Skeletal muscle tissue (tissue), 4 donors: ENCODE data around the gene IGSF6. TPM values are rescaled to one million over a fixed set of nuclear protein-coding genes. Genes with fewer than 3 reads are reported as not detected.
"Not testable (repeated sequence)": the region's sequence is repeated elsewhere in the genome, so short reads cannot be mapped to it uniquely, and the experiment has no call there.

Experiments used
- H3K27ac ChIP-seq: one replicate; pipeline ENCODE4 v1.7.0; 2013; ENCODE audit warnings: mild to moderate bottlenecking, low read depth, low read length, inconsistent platforms
- H3K27me3 ChIP-seq, 3 donors: one replicate each; pipeline ENCODE4 v1.7.0; 2013; ENCODE audit warnings: low read length in 3 of 3; ENCODE audit not compliant: control insufficient read depth in 3 of 3, insufficient read depth in 3 of 3
- H3K36me3 ChIP-seq, 3 donors: one replicate each; pipeline ENCODE4 v1.7.0; 2013; ENCODE audit warnings: low read length in 3 of 3; ENCODE audit not compliant: control insufficient read depth in 3 of 3, insufficient read depth in 3 of 3
- H3K4me1 ChIP-seq, 3 donors: one replicate each; pipeline ENCODE4 v1.7.0; 2013; ENCODE audit warnings: low read length in 3 of 3, mild to moderate bottlenecking in 3 of 3; ENCODE audit not compliant: control insufficient read depth in 3 of 3, insufficient read depth in 3 of 3
- H3K4me3 ChIP-seq, 3 donors: one replicate each; pipeline ENCODE4 v1.7.0; 2013; ENCODE audit warnings: low read length in 3 of 3
- H3K9ac ChIP-seq, 3 donors: one replicate each; pipeline ENCODE4 v1.7.0; 2013; ENCODE audit warnings: low read length in 3 of 3, mild to moderate bottlenecking in 3 of 3, moderate library complexity in 2 of 3, low read depth in 1 of 3
- H3K9me3 ChIP-seq, 3 donors: one replicate each; pipeline ENCODE4 v1.7.0; 2013; ENCODE audit warnings: low read length in 3 of 3; ENCODE audit not compliant: control insufficient read depth in 3 of 3
- total RNA-seq: library from RNA; depleted of rRNA; stranded (reverse); fragments of >200 nt; gene quantifications from one replicate; pipeline ENCODE4 v1.2.3, GENCODE V29; 2014
- donor health status: Osteomylitis.

IGSF6 gene
- total RNA-seq, 1 donor from 2014 or later = 3.1 TPM

- Histone ChIP-seq H3K36me3 (peaks cover 3 to 8% (median 5%) of the 10 kb centered on the region in 3 donors), H3K27me3 (no peaks in the 10 kb centered on the region), H3K27ac (no peak overlapping the region), H3K4me3 (no peak overlapping the region), H3K4me1 (peaks cover 0 to 3% (median 2%) of the 10 kb centered on the region in 3 donors), H3K9me3 (no peaks in the 10 kb centered on the region), H3K9ac (no peak overlapping the region)
Observed at GRCh38 chr16:21654881-21655280, 2.5 kb upstream of the IGSF6 start.

- H3K9me3 ChIP-seq = no peaks in the 10 kb centered on the region
- peaks cover 3 to 8% (median 5%) of the 10 kb centered on the region in 3 donors for H3K36me3 ChIP-seq
- peaks cover 0 to 3% (median 2%) of the 10 kb centered on the region in 3 donors for H3K4me1 ChIP-seq
- H3K27ac ChIP-seq = no peak overlapping the region
- no peaks in the 10 kb centered on the region for H3K27me3 ChIP-seq
- H3K4me3 ChIP-seq = no peak overlapping the region
- no peak overlapping the region for H3K9ac ChIP-seq
Observed at GRCh38 chr16:21654466-21654865, 2.1 kb upstream of the IGSF6 start.

- no peak overlapping the region for H3K4me3 ChIP-seq
- peaks cover 3 to 8% (median 5%) of the 10 kb centered on the region in 3 donors for H3K36me3 ChIP-seq
- H3K27ac ChIP-seq = no peak overlapping the region
- no peaks in the 10 kb centered on the region for H3K27me3 ChIP-seq
- H3K9ac ChIP-seq = no peak overlapping the region
- H3K9me3 ChIP-seq = no peaks in the 10 kb centered on the region
- H3K4me1 ChIP-seq = peaks cover 0 to 7% (median 2%) of the 10 kb centered on the region in 3 donors
Observed at GRCh38 chr16:21653571-21653970, 1.2 kb upstream of the IGSF6 start.

GRCh38 chr16:21651515-21651914 is 893 bp downstream of the IGSF6 start:
- Histone ChIP-seq H3K27ac (no peak overlapping the region), H3K36me3 (peaks cover 3 to 9% (median 8%) of the 10 kb centered on the region in 3 donors), H3K4me1 (peaks cover under 1 to 5% (median 5%) of the 10 kb centered on the region in 3 donors), H3K4me3 (no peak overlapping the region), H3K9me3 (no peaks in the 10 kb centered on the region), H3K27me3 (no peaks in the 10 kb centered on the region), H3K9ac (no peak overlapping the region)

GRCh38 chr16:21650521-21650920 is 1.9 kb downstream of the IGSF6 start:
- Histone ChIP-seq H3K4me3 (no peak overlapping the region), H3K27me3 (no peaks in the 10 kb centered on the region), H3K36me3 (peaks cover 0 to 9% (median 8%) of the 10 kb centered on the region in 3 donors), H3K4me1 (peaks cover 8 to 10% (median 9%) of the 10 kb centered on the region in 3 donors), H3K9ac (no peak overlapping the region), H3K27ac (no peak overlapping the region), H3K9me3 (no peaks in the 10 kb centered on the region)

- H3K4me3 ChIP-seq = peak overlapping the region in 1 of 3 donors; percentile 15
- peaks cover 8 to 13% (median 12%) of the 10 kb centered on the region in 3 donors for H3K4me1 ChIP-seq
- not testable (repeated sequence) for H3K27ac ChIP-seq, H3K36me3 ChIP-seq, H3K27me3 ChIP-seq, H3K9me3 ChIP-seq, H3K9ac ChIP-seq
Observed at GRCh38 chr16:21649826-21650406, 2.5 kb downstream of the IGSF6 start.

GRCh38 chr16:21647562-21648164 is 4.7 kb downstream of the IGSF6 start:
- H3K4me3 ChIP-seq = no peak overlapping the region
- H3K36me3 ChIP-seq = peaks cover 0 to 6% (median 0%) of the 10 kb centered on the region in 3 donors
- H3K9ac ChIP-seq = no peak overlapping the region
- H3K27ac ChIP-seq = no peak overlapping the region
- H3K27me3 ChIP-seq = no peaks in the 10 kb centered on the region
- no peaks in the 10 kb centered on the region for H3K9me3 ChIP-seq
- peaks cover 11 to 18% (median 16%) of the 10 kb centered on the region in 3 donors for H3K4me1 ChIP-seq

- Histone ChIP-seq H3K4me1 (peaks cover 11 to 18% (median 16%) of the 10 kb centered on the region in 3 donors), H3K27ac (peak overlapping the region; percentile 19), H3K27me3 (no peaks in the 10 kb centered on the region), H3K9ac (peak overlapping the region in 1 of 3 donors; percentile 40), H3K36me3 (peaks cover 0 to 6% (median 0%) of the 10 kb centered on the region in 3 donors), H3K9me3 (no peaks in the 10 kb centered on the region), H3K4me3 (no peak overlapping the region)
Observed at GRCh38 chr16:21646721-21647561, 5.5 kb downstream of the IGSF6 start.

GRCh38 chr16:21646091-21646490 is 6.3 kb downstream of the IGSF6 start:
- Histone ChIP-seq H3K9me3 (no peaks in the 10 kb centered on the region), H3K4me1 (peaks cover 11 to 18% (median 16%) of the 10 kb centered on the region in 3 donors), H3K9ac (peak overlapping the region in 2 of 3 donors; percentile 14 to 40), H3K4me3 (peak overlapping the region in 1 of 3 donors; percentile 62), H3K27me3 (no peaks in the 10 kb centered on the region), H3K27ac (peak overlapping the region; percentile 62), H3K36me3 (peaks cover 0 to 6% (median 0%) of the 10 kb centered on the region in 3 donors)
